GM19324 (cell line): Measurements from ENCODE around the gene KLB.
"Not testable (repeated sequence)": the region's sequence is repeated elsewhere in the genome, so short reads cannot be mapped to it uniquely, and the experiment has no call there.

Source experiments
- ATAC-seq: cut with Tn5 transposase; IDR thresholded peaks from one replicate; pipeline ENCODE4 v1.9.1; 2021; ENCODE audit warnings: mild to moderate bottlenecking, moderate library complexity; ENCODE audit not compliant: unreplicated experiment, low FRiP score

The KLB gene

DNA sequence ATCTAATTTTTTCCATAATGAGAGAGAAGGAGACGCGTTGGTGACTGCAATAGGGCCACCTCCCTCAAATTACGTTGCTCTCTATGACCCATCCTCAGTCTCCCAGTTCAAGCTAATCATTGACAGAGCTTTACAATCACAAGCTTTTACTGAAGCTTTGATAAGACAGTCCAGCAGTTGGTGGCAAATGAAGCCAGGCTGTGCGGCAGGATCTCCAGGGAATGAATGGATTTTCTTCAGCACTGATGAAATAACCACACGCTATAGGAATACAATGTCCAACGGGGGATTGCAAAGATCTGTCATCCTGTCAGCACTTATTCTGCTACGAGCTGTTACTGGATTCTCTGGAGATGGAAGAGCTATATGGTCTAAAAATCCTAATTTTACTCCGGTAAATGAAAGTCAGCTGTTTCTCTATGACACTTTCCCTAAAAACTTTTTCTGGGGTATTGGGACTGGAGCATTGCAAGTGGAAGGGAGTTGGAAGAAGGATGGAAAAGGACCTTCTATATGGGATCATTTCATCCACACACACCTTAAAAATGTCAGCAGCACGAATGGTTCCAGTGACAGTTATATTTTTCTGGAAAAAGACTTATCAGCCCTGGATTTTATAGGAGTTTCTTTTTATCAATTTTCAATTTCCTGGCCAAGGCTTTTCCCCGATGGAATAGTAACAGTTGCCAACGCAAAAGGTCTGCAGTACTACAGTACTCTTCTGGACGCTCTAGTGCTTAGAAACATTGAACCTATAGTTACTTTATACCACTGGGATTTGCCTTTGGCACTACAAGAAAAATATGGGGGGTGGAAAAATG, at the start of gene KLB:
Gene KLB, plus strand, starts transcription at position 168 of the 821 bp plus-strand sequence. Its CDS starts 20 bp downstream, at position 188.
- ATAC-seq: no peak

DNA sequence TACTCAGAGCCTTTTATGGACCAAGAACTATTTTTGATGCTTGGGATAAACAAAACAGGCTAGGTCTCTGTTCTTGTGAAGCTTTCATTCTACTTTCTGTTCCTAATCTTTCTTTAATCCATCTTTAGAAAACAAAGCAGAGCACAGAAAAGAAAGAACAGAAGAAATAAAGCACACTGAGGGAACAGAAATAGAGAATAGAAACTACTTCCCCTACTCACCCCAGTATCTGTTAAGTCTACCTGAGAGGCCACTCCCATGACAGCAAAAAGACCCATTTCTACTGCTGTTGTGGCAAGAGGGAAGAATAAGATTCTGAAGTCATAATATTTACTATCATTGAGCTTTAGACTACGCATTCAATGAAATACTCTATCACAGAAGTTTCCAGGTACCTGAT, 49.7 kb upstream of the KLB start:
- no peak for ATAC-seq

GRCh38 chr4:39360611-39361010, 46.1 kb upstream of the KLB start:
- not testable (repeated sequence) for ATAC-seq

GRCh38 chr4:39362827-39363226, 43.9 kb upstream of the KLB start:
- ATAC-seq: no peak

DNA sequence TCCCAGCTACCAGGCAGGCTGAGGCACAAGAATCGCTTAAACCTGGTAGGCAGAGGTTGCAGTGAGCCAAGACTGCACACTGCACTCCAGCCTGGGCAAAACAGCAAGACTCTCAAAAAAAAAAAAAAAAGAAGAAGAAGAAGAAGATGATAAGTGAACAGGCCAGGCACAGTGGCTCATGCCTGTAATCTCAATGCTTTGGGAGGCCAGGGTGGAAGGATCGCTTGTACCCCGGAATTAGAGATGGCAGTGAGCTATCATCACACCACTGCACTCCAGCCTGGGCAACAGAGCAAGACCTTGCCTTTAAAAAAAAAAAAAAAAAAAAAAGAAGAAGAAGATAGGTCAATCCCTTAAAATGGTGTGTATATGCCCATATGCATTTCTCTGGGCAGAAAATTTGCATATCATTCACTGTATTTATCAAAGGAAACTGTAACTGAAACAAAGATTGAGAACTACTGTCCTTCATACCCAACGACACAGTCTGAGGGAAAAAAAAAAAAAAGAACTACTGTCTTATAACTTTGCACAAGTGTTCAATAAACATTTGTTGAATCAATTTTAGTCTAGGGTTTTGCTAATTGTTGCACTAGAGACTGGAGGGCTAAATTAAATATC, 42.8 kb upstream of the KLB start:
- no peak for ATAC-seq

DNA sequence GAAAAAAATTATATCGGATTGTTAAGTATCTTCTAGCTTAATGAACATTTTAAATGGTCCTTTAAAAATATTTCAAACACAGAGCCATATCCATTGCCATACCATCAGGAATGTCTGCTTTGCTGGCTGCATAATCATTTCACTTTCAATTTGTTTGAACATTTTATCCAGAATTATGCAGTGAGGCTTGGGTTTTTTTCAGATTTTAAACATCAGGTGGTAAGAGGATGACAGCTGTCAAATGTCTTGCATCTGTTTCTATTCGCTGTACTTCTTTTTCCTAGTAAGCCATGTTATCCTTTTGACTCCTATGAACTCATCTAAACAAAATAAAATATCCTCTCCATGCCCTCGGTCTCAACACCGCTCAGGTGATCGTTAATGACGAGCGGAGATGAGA, 41.4 kb upstream of the KLB start:
- no peak for ATAC-seq

DNA sequence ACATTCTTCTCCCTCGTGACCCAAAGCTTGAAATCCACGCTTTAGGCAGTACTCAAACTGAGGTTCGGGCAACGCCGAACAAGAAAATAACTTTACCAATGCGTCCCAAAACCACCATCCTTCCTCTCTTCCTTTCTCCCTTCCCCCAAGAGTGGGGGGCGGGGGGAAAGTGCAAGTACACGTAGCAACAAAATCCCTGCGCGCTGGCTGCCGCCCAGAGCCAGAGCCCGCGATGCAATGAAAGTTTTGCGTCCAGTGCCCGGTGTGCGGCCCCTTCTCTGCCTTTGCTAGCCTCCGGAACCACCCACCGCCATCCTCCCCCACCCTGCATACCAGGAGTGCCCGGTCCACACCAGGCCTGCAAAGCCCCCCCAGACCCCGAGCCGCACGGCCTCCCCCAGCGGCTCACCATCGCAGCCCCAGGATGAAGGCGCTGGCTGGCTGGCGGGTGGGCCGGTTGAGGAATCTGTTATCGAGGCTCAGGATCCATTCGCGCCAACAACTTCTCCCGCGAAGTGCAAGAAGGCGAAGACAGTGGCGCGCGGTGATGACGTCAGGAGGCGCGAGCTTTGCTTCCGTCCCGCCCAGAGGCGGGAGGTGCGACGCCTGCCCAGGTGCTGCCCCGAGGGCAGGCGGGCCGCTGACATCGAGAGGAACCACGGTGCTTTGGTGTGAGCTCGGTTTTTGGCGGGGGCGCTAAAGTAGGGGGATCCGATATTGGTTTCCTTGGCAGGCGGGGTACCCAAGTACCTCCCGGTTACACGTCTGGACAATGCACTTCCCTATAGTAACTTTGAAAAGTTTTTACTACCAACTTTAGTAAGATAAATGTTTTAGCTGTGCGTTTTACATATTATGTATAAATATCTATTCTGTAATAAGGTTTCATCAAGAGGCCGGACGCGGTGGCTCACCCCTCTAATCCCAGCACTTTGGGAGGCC, 40.6 kb upstream of the KLB start, which contains the start of gene RFC1:
Gene RFC1, minus strand, starts transcription at position 533 of the 942 bp plus-strand sequence. Its CDS starts 121 bp downstream, at position 412.
- ATAC-seq: peak; percentile 87

GRCh38 chr4:39367166-39367565, 39.6 kb upstream of the KLB start:
- no peak for ATAC-seq

- ATAC-seq: no peak
Observed at GRCh38 chr4:39369301-39369700, 37.4 kb upstream of the KLB start.

DNA sequence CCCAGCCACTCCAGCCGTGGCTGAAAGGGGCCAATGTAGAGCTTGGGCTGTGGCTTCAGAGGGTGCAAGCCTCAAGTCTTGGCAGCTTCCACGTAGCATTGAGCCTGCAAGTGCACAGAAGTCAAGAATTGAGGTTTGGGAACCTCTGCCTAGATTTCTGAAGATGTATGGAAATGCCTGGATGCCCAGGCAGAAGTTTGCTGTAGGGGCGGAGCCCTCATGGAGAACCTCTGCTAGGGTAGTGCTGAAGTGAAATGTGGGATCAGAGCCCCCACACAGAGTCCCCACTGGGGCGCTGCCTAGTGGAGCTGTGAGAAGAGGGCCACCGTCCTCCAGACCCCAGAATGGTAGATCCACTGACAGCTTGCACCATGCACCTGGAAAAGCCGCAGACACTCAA, 35.5 kb upstream of the KLB start:
- ATAC-seq: not testable (repeated sequence)

GRCh38 chr4:39375478-39375877, 31.3 kb upstream of the KLB start:
- ATAC-seq: no peak

DNA sequence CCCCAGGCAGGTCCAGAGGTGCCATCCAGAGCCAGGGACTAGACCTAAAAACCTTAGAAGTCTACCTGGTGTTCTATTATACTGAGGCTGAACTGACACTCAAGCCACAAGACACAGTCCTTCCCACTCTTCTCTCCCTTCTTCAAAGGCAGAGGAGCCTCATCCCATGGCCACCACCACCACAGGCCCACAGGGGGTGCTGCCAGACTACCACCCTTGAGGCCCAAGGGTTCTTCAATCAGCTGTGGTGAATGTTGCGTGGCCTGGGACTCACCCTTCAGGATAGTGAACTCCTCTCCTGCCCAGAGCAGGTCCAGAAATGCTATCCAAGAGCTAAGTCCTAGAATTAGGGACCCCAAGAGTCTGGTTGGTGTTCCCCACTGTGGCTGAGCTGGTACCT, 23.0 kb upstream of the KLB start:
- no peak for ATAC-seq

DNA sequence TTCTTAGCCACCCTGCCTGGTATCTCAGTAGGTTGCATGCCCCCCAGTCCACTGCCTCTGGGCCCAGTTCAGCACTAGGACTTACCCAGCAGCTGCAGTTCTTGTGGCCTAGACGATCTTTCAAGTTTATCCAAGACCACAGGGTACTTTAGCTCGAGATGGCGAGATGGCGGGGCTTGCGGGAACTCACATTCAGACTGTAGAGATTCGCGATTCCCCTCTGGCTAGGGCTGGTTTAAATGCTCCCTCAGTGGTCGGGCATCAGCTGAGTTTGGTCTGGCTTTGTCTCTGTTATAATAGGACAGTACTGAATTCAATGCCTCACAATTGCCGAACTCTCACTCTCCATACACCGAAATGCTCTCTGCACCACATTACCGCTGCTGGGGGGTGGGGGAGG, 22.2 kb upstream of the KLB start:
- ATAC-seq: no peak

DNA sequence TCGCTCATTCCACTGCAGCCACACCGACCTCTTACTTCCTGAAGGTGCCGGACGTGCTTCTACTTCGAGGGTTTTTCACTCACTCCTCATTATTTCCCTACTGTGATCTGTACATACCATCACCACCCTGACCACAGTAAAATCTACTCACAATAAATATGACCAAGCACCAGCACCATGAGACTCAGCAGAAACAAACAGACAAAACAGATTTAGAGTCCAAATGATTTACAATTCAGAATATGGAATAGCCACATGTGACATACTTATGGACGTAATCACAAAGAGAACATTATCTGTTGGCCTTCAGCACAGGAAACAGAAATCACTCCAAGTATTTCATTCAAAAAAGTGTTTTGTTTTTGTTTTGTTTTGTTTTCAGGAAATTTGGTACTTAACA, 16.1 kb upstream of the KLB start:
- no peak for ATAC-seq

- ATAC-seq: no peak
Observed at GRCh38 chr4:39394706-39395105, 12.0 kb upstream of the KLB start.

DNA sequence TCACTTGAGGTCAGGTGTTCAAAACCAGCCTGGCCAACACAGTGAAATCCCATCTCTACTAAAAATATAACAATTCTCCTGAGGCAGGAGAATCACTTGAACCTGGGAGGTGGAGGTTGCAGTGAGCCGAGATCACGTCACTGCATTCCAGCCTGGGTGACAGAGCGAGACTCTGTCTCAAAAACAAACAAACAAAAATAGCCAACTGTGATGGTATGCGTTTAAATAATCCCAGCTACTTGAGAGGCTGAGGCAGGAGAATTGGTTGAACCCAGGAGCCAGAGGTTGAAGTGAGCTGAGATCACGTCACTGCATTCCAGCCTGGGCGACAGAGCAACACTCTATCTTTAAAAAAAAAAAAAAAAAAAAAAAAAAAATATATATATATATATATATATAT, 5.1 kb upstream of the KLB start:
- not testable (repeated sequence) for ATAC-seq

DNA sequence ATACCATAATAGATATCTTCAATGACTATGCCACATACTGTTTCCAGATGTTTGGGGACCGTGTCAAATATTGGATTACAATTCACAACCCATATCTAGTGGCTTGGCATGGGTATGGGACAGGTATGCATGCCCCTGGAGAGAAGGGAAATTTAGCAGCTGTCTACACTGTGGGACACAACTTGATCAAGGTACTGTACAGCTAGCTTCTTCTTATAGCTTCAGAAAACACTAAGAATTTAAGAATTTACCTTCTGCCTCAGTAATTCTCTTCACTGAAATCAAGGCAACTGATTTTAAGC, 805 bp downstream of the KLB start:
- no peak for ATAC-seq

GRCh38 chr4:39410415-39410814, 3.7 kb downstream of the KLB start:
- no peak for ATAC-seq

DNA sequence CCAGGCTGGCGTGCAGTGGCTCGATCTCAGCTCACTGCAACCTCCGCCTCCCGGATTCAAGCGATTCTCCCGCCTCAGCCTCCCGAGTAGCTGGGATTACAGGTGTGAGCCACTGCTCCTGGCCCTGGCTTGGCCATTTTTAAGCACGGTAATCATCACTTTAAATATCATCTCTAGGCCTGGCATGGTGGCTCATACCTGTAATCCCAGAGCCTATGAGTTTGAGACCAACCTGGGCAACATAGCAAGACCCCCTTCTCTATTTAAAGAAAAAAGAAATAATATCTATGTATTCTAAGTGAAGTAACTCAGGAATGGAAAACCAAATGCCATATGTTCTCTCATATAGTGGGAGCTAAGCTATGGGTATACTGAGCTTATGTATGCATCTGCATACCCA, 4.8 kb downstream of the KLB start:
- not testable (repeated sequence) for ATAC-seq

- ATAC-seq: no peak
Observed at GRCh38 chr4:39415678-39416283, 9.1 kb downstream of the KLB start.

DNA sequence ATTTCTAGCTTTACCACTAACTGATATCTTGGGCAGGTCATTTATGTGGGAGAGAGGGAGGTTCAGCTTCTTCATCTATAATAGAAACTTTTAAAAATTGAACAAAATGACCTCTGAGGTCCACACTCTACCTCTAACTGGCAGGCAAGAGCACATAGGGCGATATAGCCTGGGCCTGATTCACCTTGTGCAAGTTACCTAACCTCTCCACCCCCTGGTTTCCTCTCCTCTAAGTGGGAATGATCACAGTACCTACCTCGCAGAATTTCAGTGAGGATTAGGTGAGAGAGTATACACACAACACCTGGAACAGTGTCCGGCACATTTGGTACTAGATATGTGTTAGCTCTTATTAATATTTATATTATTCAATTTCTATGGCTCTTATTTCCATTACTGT, 15.5 kb downstream of the KLB start:
- no peak for ATAC-seq
